CD8-positive, alpha-beta memory T cell (primary cell): ENCODE results near the gene C12orf56. TPM values are rescaled to one million over a fixed set of nuclear protein-coding genes. Genes with fewer than 3 reads are reported as not detected.
"Not testable (repeated sequence)": the region's sequence is repeated elsewhere in the genome, so short reads cannot be mapped to it uniquely, and the experiment has no call there.

ENCODE experiments used
- CTCF ChIA-PET: fragments of 350-600 bp; sonication (Branson Sonifier 250); formaldehyde crosslinking; loops from one replicate; lab custom pipeline; 2021; ENCODE audit warnings: antibody characterized with exemption; lab: Charles Lee
- POLR2A ChIA-PET: fragments of 350-600 bp; sonication (Branson Sonifier 250); formaldehyde crosslinking; loops from one replicate; lab custom pipeline; 2021; ENCODE audit warnings: antibody characterized with exemption; lab: Charles Lee
- DNase-seq, 5 donors: peaks; one replicate each; pipeline versions ENCODE4 v3.0.0 to v3.0.0-alpha.2; 2020 to 2022; ENCODE audit warnings: mixed read lengths in 1 of 5
- H3K27ac ChIP-seq: one replicate; pipeline ENCODE4 v1.7.0; 2013; ENCODE audit warnings: low read depth, mild to moderate bottlenecking, low read length, moderate library complexity
- H3K27me3 ChIP-seq: 2 replicates; pipeline ENCODE4 v1.7.0; 2013; ENCODE audit warnings: low read length, mild to moderate bottlenecking; ENCODE audit not compliant: insufficient read depth, poor library complexity, severe bottlenecking
- H3K36me3 ChIP-seq: 2 replicates; pipeline ENCODE4 v1.7.0; 2013; ENCODE audit warnings: mild to moderate bottlenecking, low read length, moderate library complexity; ENCODE audit not compliant: insufficient read depth
- H3K4me1 ChIP-seq: 2 replicates; pipeline ENCODE4 v1.7.0; 2013; ENCODE audit warnings: mild to moderate bottlenecking, low read length, moderate library complexity; ENCODE audit not compliant: insufficient read depth
- H3K4me3 ChIP-seq: 2 replicates; pipeline ENCODE4 v1.7.0; 2013; ENCODE audit warnings: mild to moderate bottlenecking, low read length
- H3K9me3 ChIP-seq: 2 replicates; pipeline ENCODE4 v1.7.0; 2013; ENCODE audit warnings: mild to moderate bottlenecking, low read length
- H3K27ac Mint-ChIP-seq, 8 donors: one replicate each; pipeline ENCODE4 v1.8.0; 2020 to 2021; ENCODE audit warnings: mixed read lengths in 8 of 8, mild to moderate bottlenecking in 6 of 8, inconsistent platforms in 3 of 8, moderate library complexity in 3 of 8
- H3K27me3 Mint-ChIP-seq, 2 donors: one replicate each; pipeline ENCODE4 v1.8.0; 2020 to 2021; ENCODE audit warnings: mixed read lengths in 2 of 2, mild to moderate bottlenecking in 1 of 2, moderate library complexity in 1 of 2
- H3K36me3 Mint-ChIP-seq, 3 donors: one replicate each; pipeline ENCODE4 v1.8.0; 2020 to 2021; ENCODE audit warnings: mixed read lengths in 3 of 3, inconsistent platforms in 1 of 3, mild to moderate bottlenecking in 1 of 3
- H3K4me1 Mint-ChIP-seq, 3 donors: one replicate each; pipeline ENCODE4 v1.8.0; 2020 to 2021; ENCODE audit warnings: mixed read lengths in 3 of 3, inconsistent platforms in 1 of 3, mild to moderate bottlenecking in 1 of 3
- H3K4me3 Mint-ChIP-seq, 7 donors: one replicate each; pipeline ENCODE4 v1.8.0; 2020 to 2021; ENCODE audit warnings: mixed read lengths in 7 of 7, mild to moderate bottlenecking in 6 of 7, moderate library complexity in 4 of 7, inconsistent platforms in 2 of 7
- H3K9me3 Mint-ChIP-seq, 5 donors: one replicate each; pipeline ENCODE4 v1.8.0; 2020 to 2022; ENCODE audit warnings: mixed read lengths in 5 of 5, mild to moderate bottlenecking in 3 of 5, moderate library complexity in 2 of 5, inconsistent platforms in 1 of 5
- polyA plus RNA-seq: library from polyadenylated mRNA; unstranded; fragments of 300-500 nt; fragmentation: Illumina TruSeq; gene quantifications from one replicate; pipeline ENCODE4 v1.2.3, GENCODE V29; 2021
- total RNA-seq, 2 experiments: library from RNA; stranded (reverse); gene quantifications; one replicate each; pipeline ENCODE4 v1.2.3, GENCODE V29; 2021

C12orf56 gene
- total and polyA plus RNA-seq, 3 experiments from 2014 or later: not detected

GRCh38 chr12:64320611-64321010 is 69.9 kb downstream of the C12orf56 start:
- H3K4me3 Mint-ChIP-seq: no peak overlapping the region
- H3K4me1 ChIP-seq: no peaks in the 10 kb centered on the region
- POLR2A ChIA-PET: no interaction called here
- DNase-seq: no peak
- peaks cover 0 to 12% of the 10 kb centered on the region in 2 donors for H3K27me3 Mint-ChIP-seq
- no peaks in the 10 kb centered on the region for H3K9me3 ChIP-seq
- H3K36me3 Mint-ChIP-seq: peaks cover 0 to 3% (median 0%) of the 10 kb centered on the region in 3 donors
- no peak overlapping the region for H3K27ac ChIP-seq
- H3K27ac Mint-ChIP-seq: no peak overlapping the region
- no peak overlapping the region for H3K4me3 ChIP-seq
- H3K36me3 ChIP-seq: no peaks in the 10 kb centered on the region
- H3K4me1 Mint-ChIP-seq: no peaks in the 10 kb centered on the region
- CTCF ChIA-PET: no interaction called here
- H3K27me3 ChIP-seq: no peaks in the 10 kb centered on the region
- peaks cover 0 to 4% (median 0%) of the 10 kb centered on the region in 5 donors for H3K9me3 Mint-ChIP-seq

- H3K27me3 ChIP-seq, H3K36me3 ChIP-seq, H3K9me3 ChIP-seq, H3K36me3 Mint-ChIP-seq, H3K27ac Mint-ChIP-seq, POLR2A ChIA-PET, H3K9me3 Mint-ChIP-seq, CTCF ChIA-PET, H3K27ac ChIP-seq, H3K4me1 Mint-ChIP-seq, H3K4me3 Mint-ChIP-seq, H3K4me3 ChIP-seq, H3K4me1 ChIP-seq: not testable (repeated sequence)
- peaks cover 0 to 12% of the 10 kb centered on the region in 2 donors for H3K27me3 Mint-ChIP-seq
- peak in 1 of 5 donors; percentile 44 for DNase-seq
Observed at GRCh38 chr12:64319540-64320225, 70.9 kb downstream of the C12orf56 start.

GRCh38 chr12:64318605-64319004 is 72.0 kb downstream of the C12orf56 start:
- POLR2A ChIA-PET: no interaction called here
- CTCF ChIA-PET: no interaction called here
- H3K27ac Mint-ChIP-seq: peak overlapping the region in 1 of 8 donors; percentile 39

GRCh38 chr12:64311877-64312276 is 78.7 kb downstream of the C12orf56 start:
- CTCF ChIA-PET: no interaction called here
- H3K9me3 Mint-ChIP-seq: no peaks in the 10 kb centered on the region
- no peaks in the 10 kb centered on the region for H3K27me3 ChIP-seq

More at GRCh38 chr12:64318605-64319004, 72.0 kb downstream of the C12orf56 start:
- no peak overlapping the region for H3K27ac ChIP-seq
- H3K4me1 ChIP-seq: no peaks in the 10 kb centered on the region
- Mint-ChIP-seq H3K4me3 (no peak overlapping the region), H3K27me3 (peaks cover 0 to 12% of the 10 kb centered on the region in 2 donors), H3K4me1 (no peaks in the 10 kb centered on the region), H3K9me3 (peaks cover 0 to 4% (median 0%) of the 10 kb centered on the region in 5 donors), H3K36me3 (peaks cover 0 to 3% (median 0%) of the 10 kb centered on the region in 3 donors)
- H3K36me3 ChIP-seq: no peaks in the 10 kb centered on the region
- no peak for DNase-seq
- no peaks in the 10 kb centered on the region for H3K9me3 ChIP-seq
- no peaks in the 10 kb centered on the region for H3K27me3 ChIP-seq
- H3K4me3 ChIP-seq: no peak overlapping the region

GRCh38 chr12:64304571-64304970 is 86.0 kb downstream of the C12orf56 start:
- Histone ChIP-seq H3K4me3 (no peak overlapping the region), H3K36me3 (no peaks in the 10 kb centered on the region), H3K27me3 (no peaks in the 10 kb centered on the region), H3K9me3 (no peaks in the 10 kb centered on the region), H3K4me1 (no peaks in the 10 kb centered on the region), H3K27ac (no peak overlapping the region)
- Mint-ChIP-seq H3K27me3 (peaks cover 8 to 39% of the 10 kb centered on the region in 2 donors), H3K4me1 (no peaks in the 10 kb centered on the region), H3K36me3 (no peaks in the 10 kb centered on the region), H3K4me3 (no peak overlapping the region), H3K9me3 (no peaks in the 10 kb centered on the region), H3K27ac (no peak overlapping the region)
- DNase-seq: no peak
- CTCF ChIA-PET: no interaction called here
- POLR2A ChIA-PET: no interaction called here

More at GRCh38 chr12:64311877-64312276, 78.7 kb downstream of the C12orf56 start:
- Mint-ChIP-seq H3K27me3 (peaks cover 4 to 9% of the 10 kb centered on the region in 2 donors), H3K4me3 (no peak overlapping the region), H3K27ac (no peak overlapping the region), H3K4me1 (no peaks in the 10 kb centered on the region), H3K36me3 (no peaks in the 10 kb centered on the region)
- Histone ChIP-seq H3K27ac (no peak overlapping the region), H3K4me3 (no peak overlapping the region), H3K4me1 (no peaks in the 10 kb centered on the region), H3K9me3 (no peaks in the 10 kb centered on the region), H3K36me3 (no peaks in the 10 kb centered on the region)
- DNase-seq: no peak
- POLR2A ChIA-PET: no interaction called here

GRCh38 chr12:64299628-64300027 is 90.9 kb downstream of the C12orf56 start:
- Histone ChIP-seq H3K36me3 (no peaks in the 10 kb centered on the region), H3K4me1 (no peaks in the 10 kb centered on the region), H3K4me3 (no peak overlapping the region), H3K9me3 (no peaks in the 10 kb centered on the region), H3K27me3 (no peaks in the 10 kb centered on the region), H3K27ac (no peak overlapping the region)
- POLR2A ChIA-PET: no interaction called here
- Mint-ChIP-seq H3K9me3 (no peaks in the 10 kb centered on the region), H3K4me3 (no peak overlapping the region), H3K27me3 (peaks cover 13 to 49% of the 10 kb centered on the region in 2 donors), H3K36me3 (no peaks in the 10 kb centered on the region), H3K27ac (no peak overlapping the region), H3K4me1 (no peaks in the 10 kb centered on the region)
- CTCF ChIA-PET: no interaction called here
- no peak for DNase-seq

GRCh38 chr12:64296301-64296700 is 94.3 kb downstream of the C12orf56 start:
- Mint-ChIP-seq H3K27me3 (peaks cover 19 to 46% of the 10 kb centered on the region in 2 donors), H3K4me1 (no peaks in the 10 kb centered on the region), H3K36me3 (no peaks in the 10 kb centered on the region), H3K4me3 (no peak overlapping the region), H3K27ac (no peak overlapping the region), H3K9me3 (peaks cover 0 to 6% (median 0%) of the 10 kb centered on the region in 5 donors)
- no peaks in the 10 kb centered on the region for H3K27me3 ChIP-seq
- CTCF ChIA-PET: no interaction called here
- H3K4me1 ChIP-seq: no peaks in the 10 kb centered on the region
- H3K27ac ChIP-seq: no peak overlapping the region
- POLR2A ChIA-PET: no interaction called here
- no peaks in the 10 kb centered on the region for H3K36me3 ChIP-seq
- no peak for DNase-seq
- no peak overlapping the region for H3K4me3 ChIP-seq
- H3K9me3 ChIP-seq: no peaks in the 10 kb centered on the region

- Histone ChIP-seq H3K4me1 (no peaks in the 10 kb centered on the region), H3K36me3 (no peaks in the 10 kb centered on the region), H3K9me3 (no peaks in the 10 kb centered on the region), H3K4me3 (no peak overlapping the region), H3K27ac (no peak overlapping the region), H3K27me3 (no peaks in the 10 kb centered on the region)
- Mint-ChIP-seq H3K4me3 (no peak overlapping the region), H3K36me3 (no peaks in the 10 kb centered on the region), H3K9me3 (peaks cover 0 to 6% (median 0%) of the 10 kb centered on the region in 5 donors), H3K27ac (no peak overlapping the region), H3K27me3 (peaks cover 15 to 24% of the 10 kb centered on the region in 2 donors), H3K4me1 (no peaks in the 10 kb centered on the region)
- DNase-seq: no peak
- CTCF ChIA-PET: no interaction called here
- POLR2A ChIA-PET: no interaction called here
Observed at GRCh38 chr12:64293654-64294364, 96.7 kb downstream of the C12orf56 start.
